ENCODE results near the gene LILRA5. TPM values are rescaled to one million over a fixed set of nuclear protein-coding genes. Genes with fewer than 3 reads are reported as not detected.
"Not testable (repeated sequence)": the region's sequence is repeated elsewhere in the genome, so short reads cannot be mapped to it uniquely, and the experiment has no call there.

LILRA5 gene
- total and polyA plus RNA-seq, 2 donors (not counting 1 experiment from before 2014, with no cell fraction given), result 1.8 TPM; not detected in 1

DNA sequence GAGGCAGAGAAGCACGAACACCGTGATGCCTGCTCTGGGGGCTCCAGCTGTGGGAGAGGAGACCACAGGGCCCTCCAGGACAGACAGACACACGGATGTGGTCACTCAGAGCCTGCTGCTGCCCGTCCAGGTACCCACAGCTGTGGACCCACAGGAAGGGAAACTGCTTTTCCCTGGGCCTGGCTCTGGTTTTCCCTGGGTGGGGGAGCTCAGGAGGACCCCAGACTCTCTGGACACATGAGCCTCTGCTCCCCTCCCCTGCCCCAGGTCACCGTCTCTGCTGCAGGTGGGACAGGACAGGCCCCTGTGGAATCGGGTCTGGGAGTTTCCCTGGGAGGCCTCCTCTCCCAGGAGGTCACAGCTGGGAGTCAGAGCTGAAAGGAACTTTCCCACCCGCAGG lies 18.7 kb upstream of the LILRA5 start:
- WGBS (ENCODE audit: insufficient coverage), result 78% methylated on average over 4 of the region's 7 CpGs
- no peak overlapping the region for H3K4me3 Mint-ChIP-seq
- intact Hi-C loops (cut with micrococcal nuclease), result no loop called here
- Histone ChIP-seq H3K79me2 (ENCODE audit: control insufficient read depth, insufficient read depth, low read length) (peaks cover 4% of the 10 kb centered on the region), H3K9me3 (ENCODE audit: control extremely low read depth in 1 of 3, control insufficient read depth in 2 of 3, insufficient read depth in 1 of 3, low read length in 2 of 3) (peaks cover 0 to 8% (median 0%) of the 10 kb centered on the region in 3 donors), H3K36me3 (replicated peaks in 1 of 2; ENCODE audit: control extremely low read depth in 1 of 2, control insufficient read depth in 1 of 2, extremely low read depth in 1 of 2, insufficient read depth in 2 of 2, low read length in 1 of 2) (no peaks in the 10 kb centered on the region), H3K27ac (ENCODE audit: low read length in 2 of 2) (no peak overlapping the region), H3K4me1 (ENCODE audit: control insufficient read depth in 2 of 2, insufficient read depth in 2 of 2, low read length in 2 of 2) (peaks cover 35 to 46% of the 10 kb centered on the region in 2 donors), H3K4me2 (replicated peaks; ENCODE audit: low read depth, low read length, poor library complexity, severe bottlenecking) (no peak overlapping the region), H3K4me3 (ENCODE audit: control extremely low read depth in 1 of 5, extremely low read depth in 1 of 5, insufficient read depth in 1 of 5, low read depth in 2 of 5, low read length in 4 of 5) (no peak overlapping the region), H3K9ac (ENCODE audit: low read length) (no peak overlapping the region), H4K20me1 (ENCODE audit: control insufficient read depth, insufficient read depth, low read length, poor library complexity, severe bottlenecking) (no peaks in the 10 kb centered on the region), H3K27me3 (replicated peaks in 1 of 4; ENCODE audit: control extremely low read depth in 1 of 4, control insufficient read depth in 3 of 4, insufficient read depth in 4 of 4, low read length in 3 of 4) (no peaks in the 10 kb centered on the region), H2AFZ (ENCODE audit: insufficient read depth, low read depth, low read length, poor library complexity, severe bottlenecking) (no peak overlapping the region)
- DNase-seq (no peak), ATAC-seq (ENCODE audit: low read depth) (no peak)
- CTCF ChIA-PET, result interaction anchor here (1.3 kb wide), 1 partner anchor 57 kb away, joined by 4 read pairs; no protein-coding TSS in a partner anchor
- TF ChIP-seq, protein P1, sequence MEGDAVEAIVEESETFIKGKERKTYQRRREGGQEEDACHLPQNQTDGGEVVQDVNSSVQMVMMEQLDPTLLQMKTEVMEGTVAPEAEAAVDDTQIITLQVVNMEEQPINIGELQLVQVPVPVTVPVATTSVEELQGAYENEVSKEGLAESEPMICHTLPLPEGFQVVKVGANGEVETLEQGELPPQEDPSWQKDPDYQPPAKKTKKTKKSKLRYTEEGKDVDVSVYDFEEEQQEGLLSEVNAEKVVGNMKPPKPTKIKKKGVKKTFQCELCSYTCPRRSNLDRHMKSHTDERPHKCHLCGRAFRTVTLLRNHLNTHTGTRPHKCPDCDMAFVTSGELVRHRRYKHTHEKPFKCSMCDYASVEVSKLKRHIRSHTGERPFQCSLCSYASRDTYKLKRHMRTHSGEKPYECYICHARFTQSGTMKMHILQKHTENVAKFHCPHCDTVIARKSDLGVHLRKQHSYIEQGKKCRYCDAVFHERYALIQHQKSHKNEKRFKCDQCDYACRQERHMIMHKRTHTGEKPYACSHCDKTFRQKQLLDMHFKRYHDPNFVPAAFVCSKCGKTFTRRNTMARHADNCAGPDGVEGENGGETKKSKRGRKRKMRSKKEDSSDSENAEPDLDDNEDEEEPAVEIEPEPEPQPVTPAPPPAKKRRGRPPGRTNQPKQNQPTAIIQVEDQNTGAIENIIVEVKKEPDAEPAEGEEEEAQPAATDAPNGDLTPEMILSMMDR (IDR thresholded peaks at IDR 0.05), result no peak
- no peak for TF ChIP-seq EZH2 (IDR thresholded peaks at IDR 0.05; ENCODE audit: borderline replicate concordance, insufficient read depth, low read depth, low read length, poor library complexity, severe bottlenecking)
- H3K4me1 Mint-ChIP-seq, result peaks cover 47% of the 10 kb centered on the region
- POLR2A ChIA-PET, result no interaction called here
- H3K27ac Mint-ChIP-seq, result no peak overlapping the region
- H3K27me3 Mint-ChIP-seq, result no peaks in the 10 kb centered on the region
- peaks cover 2% of the 10 kb centered on the region for H3K9me3 Mint-ChIP-seq (ENCODE audit: insufficient read depth)

DNA sequence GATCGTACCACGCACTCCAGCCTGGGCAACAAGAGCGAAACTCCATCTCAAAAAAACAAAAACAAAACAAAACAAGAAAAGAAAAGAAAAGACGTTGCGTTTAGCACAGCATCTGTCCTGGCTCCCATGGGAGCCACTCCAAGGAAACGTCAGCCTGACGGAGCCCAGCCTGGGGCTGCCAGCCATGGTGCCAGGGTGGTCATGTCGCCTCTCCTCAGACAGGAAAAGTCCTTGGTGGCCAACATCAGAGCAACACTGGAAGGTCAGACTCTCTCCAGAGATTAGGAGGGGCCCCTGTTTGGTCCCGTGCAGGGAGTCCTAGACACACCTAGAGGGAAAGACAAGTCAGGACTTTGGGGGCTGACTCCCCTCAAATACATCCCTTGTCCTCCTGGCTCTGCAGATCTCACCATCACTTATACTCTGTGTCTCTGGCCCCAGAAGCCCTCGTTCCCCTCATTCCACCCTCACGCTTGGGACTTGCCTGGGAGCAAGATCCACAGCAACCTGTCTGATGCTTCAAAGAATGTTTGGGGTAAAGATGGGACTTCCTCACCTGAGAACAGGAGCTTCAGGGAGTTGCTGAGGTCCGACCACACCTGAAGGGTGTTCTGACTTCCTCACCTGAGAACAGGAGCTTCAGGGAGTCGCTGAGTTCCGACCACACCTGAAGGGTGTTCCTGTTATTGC lies 16.7 kb upstream of the LILRA5 start:
- H3K36me3 ChIP-seq (replicated peaks in 1 of 2; ENCODE audit: control extremely low read depth in 1 of 2, control insufficient read depth in 1 of 2, extremely low read depth in 1 of 2, insufficient read depth in 2 of 2, low read length in 1 of 2), result no peaks in the 10 kb centered on the region
- no peak overlapping the region for H3K9ac ChIP-seq (ENCODE audit: low read length)
- H3K4me3 ChIP-seq (ENCODE audit: control extremely low read depth in 1 of 5, extremely low read depth in 1 of 5, insufficient read depth in 1 of 5, low read depth in 2 of 5, low read length in 4 of 5), result no peak overlapping the region
- H3K9me3 ChIP-seq (ENCODE audit: control extremely low read depth in 1 of 3, control insufficient read depth in 2 of 3, insufficient read depth in 1 of 3, low read length in 2 of 3), result peaks cover 0 to 8% (median 0%) of the 10 kb centered on the region in 3 donors
- H3K79me2 ChIP-seq (ENCODE audit: control insufficient read depth, insufficient read depth, low read length), result peaks cover 4% of the 10 kb centered on the region
- H3K4me2 ChIP-seq (replicated peaks; ENCODE audit: low read depth, low read length, poor library complexity, severe bottlenecking), result no peak overlapping the region
- POLR2A ChIA-PET, result no interaction called here
- H3K27me3 Mint-ChIP-seq, result no peaks in the 10 kb centered on the region
- H3K27ac ChIP-seq (ENCODE audit: low read length in 2 of 2), result no peak overlapping the region
- H3K9me3 Mint-ChIP-seq (ENCODE audit: insufficient read depth), result peaks cover 2% of the 10 kb centered on the region
- peaks cover 50 to 63% of the 10 kb centered on the region in 2 donors for H3K4me1 ChIP-seq (ENCODE audit: control insufficient read depth in 2 of 2, insufficient read depth in 2 of 2, low read length in 2 of 2)
- H2AFZ ChIP-seq (ENCODE audit: insufficient read depth, low read depth, low read length, poor library complexity, severe bottlenecking), result no peak overlapping the region
- DNase-seq (no peak), ATAC-seq (ENCODE audit: low read depth) (no peak)
- 92% methylated on average over 10 of the region's 14 CpGs for WGBS (ENCODE audit: insufficient coverage)
- H3K4me3 Mint-ChIP-seq, result no peak overlapping the region
- CTCF ChIA-PET, result interaction anchor here (0.9 to 1.3 kb wide), 3 partner anchors 14 to 59 kb away, joined by 3 to 5 read pairs (median 3); no protein-coding TSS in a partner anchor
- H4K20me1 ChIP-seq (ENCODE audit: control insufficient read depth, insufficient read depth, low read length, poor library complexity, severe bottlenecking), result no peaks in the 10 kb centered on the region
- intact Hi-C loops (cut with micrococcal nuclease), result no loop called here
- H3K4me1 Mint-ChIP-seq, result peaks cover 52% of the 10 kb centered on the region
- peak overlapping the region; percentile 63 for H3K27ac Mint-ChIP-seq
- no peaks in the 10 kb centered on the region for H3K27me3 ChIP-seq (replicated peaks in 1 of 4; ENCODE audit: control extremely low read depth in 1 of 4, control insufficient read depth in 3 of 4, insufficient read depth in 4 of 4, low read length in 3 of 4)
- TF ChIP-seq, protein P1 (IDR thresholded peaks at IDR 0.05), result no peak
- TF ChIP-seq EZH2 (IDR thresholded peaks at IDR 0.05; ENCODE audit: borderline replicate concordance, insufficient read depth, low read depth, low read length, poor library complexity, severe bottlenecking), result no peak

DNA sequence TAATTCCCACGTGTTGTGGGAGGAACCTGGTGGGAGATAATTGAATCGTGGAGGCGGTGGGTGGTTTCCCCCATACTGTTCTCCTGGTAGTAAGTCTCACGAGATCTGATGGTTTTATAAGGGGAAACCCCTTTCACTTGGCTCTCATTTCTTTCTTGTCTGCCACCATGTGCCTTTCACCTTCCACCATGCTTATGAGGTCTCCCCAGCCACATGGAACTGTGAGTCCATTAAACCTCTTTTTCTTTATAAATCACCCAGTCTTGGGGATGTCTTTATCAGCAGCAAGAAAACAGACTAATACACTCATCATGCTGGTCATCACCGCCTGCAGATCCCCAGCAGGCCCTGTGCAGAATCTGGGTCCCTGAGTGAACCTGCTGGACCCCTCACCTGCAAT lies 15.8 kb upstream of the LILRA5 start:
- H3K9me3 Mint-ChIP-seq (ENCODE audit: insufficient read depth); H3K27me3 ChIP-seq (replicated peaks in 1 of 4; ENCODE audit: control extremely low read depth in 1 of 4, control insufficient read depth in 3 of 4, insufficient read depth in 4 of 4, low read length in 3 of 4); H3K79me2 ChIP-seq (ENCODE audit: control insufficient read depth, insufficient read depth, low read length); H3K36me3 ChIP-seq (replicated peaks in 1 of 2; ENCODE audit: control extremely low read depth in 1 of 2, control insufficient read depth in 1 of 2, extremely low read depth in 1 of 2, insufficient read depth in 2 of 2, low read length in 1 of 2); H3K9me3 ChIP-seq (ENCODE audit: control extremely low read depth in 1 of 3, control insufficient read depth in 2 of 3, insufficient read depth in 1 of 3, low read length in 2 of 3); H3K4me3 ChIP-seq (ENCODE audit: control extremely low read depth in 1 of 5, extremely low read depth in 1 of 5, insufficient read depth in 1 of 5, low read depth in 2 of 5, low read length in 4 of 5); H2AFZ ChIP-seq (ENCODE audit: insufficient read depth, low read depth, low read length, poor library complexity, severe bottlenecking); H4K20me1 ChIP-seq (ENCODE audit: control insufficient read depth, insufficient read depth, low read length, poor library complexity, severe bottlenecking); ATAC-seq (ENCODE audit: low read depth); intact Hi-C loops (cut with micrococcal nuclease); DNase-seq; H3K9ac ChIP-seq (ENCODE audit: low read length); POLR2A ChIA-PET; H3K27me3 Mint-ChIP-seq: not testable (repeated sequence)
- Mint-ChIP-seq H3K4me3 (peak overlapping the region; percentile 53), H3K27ac (peak overlapping the region; percentile 73), H3K4me1 (peaks cover 49% of the 10 kb centered on the region)
- peak overlapping the region; percentile 9 for H3K4me2 ChIP-seq (replicated peaks; ENCODE audit: low read depth, low read length, poor library complexity, severe bottlenecking)
- H3K27ac ChIP-seq (ENCODE audit: low read length in 2 of 2), result peak overlapping the region in 1 of 2 donors; percentile 7
- CTCF ChIA-PET, result interaction anchor here (1.3 to 13.5 kb wide), 5 partner anchors 8 to 62 kb away, joined by 3 to 235 read pairs (median 61); no protein-coding TSS in a partner anchor
- peaks cover 50 to 61% of the 10 kb centered on the region in 2 donors for H3K4me1 ChIP-seq (ENCODE audit: control insufficient read depth in 2 of 2, insufficient read depth in 2 of 2, low read length in 2 of 2)
- no CpG with 5 or more reads among the region's 5 CpGs for WGBS (ENCODE audit: insufficient coverage)
